K562 (cell line): Measurements from ENCODE around the gene LAP3. TPM values are rescaled to one million over a fixed set of nuclear protein-coding genes. Genes with fewer than 3 reads are reported as not detected.
"Not testable (repeated sequence)": the region's sequence is repeated elsewhere in the genome, so short reads cannot be mapped to it uniquely, and the experiment has no call there.

Experiments
- ATAC-seq: fragments of 200-7000 bp; cut with Tn5 transposase; 3 replicates; pipeline ENCODE4 v1.9.1; 2020; ENCODE audit warnings: moderate library complexity
- BruUV-seq: library from RNA; stranded (reverse); fragments of 400-500 nt; replicated peaks from 2 replicates; lab custom pipeline; 2021; lab: Mats Ljungman, UMichigan
- CTCF ChIA-PET: fragments of 300-600 bp; formaldehyde crosslinking; extraction: SDS; loops from one replicate; lab custom pipeline; 2021; ENCODE audit warnings: low intra/inter-chr PET ratio; lab: Yijun Ruan, JAX
- POLR2A ChIA-PET: fragments of 300-600, 350-650 bp; sonication (Branson Sonifier 250); formaldehyde crosslinking; extraction: SDS; loops from one replicate; lab custom pipeline; 2021; ENCODE audit warnings: antibody characterized with exemption, inconsistent platforms; lab: Yijun Ruan, JAX
- DNase-seq, 4 experiments: peaks; one replicate each; pipeline versions ENCODE4 v3.0.0 to v3.0.0-alpha.2; 2011 to 2018; ENCODE audit warnings: low spot score in 3 of 4, mixed read lengths in 3 of 4; ENCODE audit errors: extremely low read depth in 1 of 4
- FAIRE-seq: peaks from 2 replicates; lab custom pipeline; 2011; peaks lifted over from hg19 to GRCh38; lab: Jason Lieb, UNC
- H2AFZ ChIP-seq: 2 replicates; pipeline ENCODE4 v1.6.0; 2011; ENCODE audit warnings: low read depth, low read length, control low read depth, inconsistent platforms
- H3K27ac ChIP-seq: fragments of 200-600 bp; 3 replicates; pipeline ENCODE4 v1.8.0; 2011; ENCODE audit warnings: low read depth, mild to moderate bottlenecking, control low read depth, inconsistent platforms, low read length, moderate library complexity, mixed read lengths; ENCODE audit errors: extremely low read depth
- H3K27me3 ChIP-seq, 2 experiments: fragments of 300-600 bp in 1 of 2; 2 replicates in 1 of 2; 3 replicates in 1 of 2; pipeline versions ENCODE4 v1.6.0 to v1.8.0; 2011; ENCODE audit warnings: inconsistent platforms in 2 of 2, low read length in 2 of 2, mild to moderate bottlenecking in 1 of 2, mixed read lengths in 1 of 2, moderate library complexity in 1 of 2; ENCODE audit not compliant: control insufficient read depth in 2 of 2, insufficient read depth in 2 of 2
- H3K36me3 ChIP-seq: fragments of 300-600 bp; 3 replicates; pipeline ENCODE4 v1.8.0; 2011; ENCODE audit warnings: mild to moderate bottlenecking, low read length, inconsistent platforms; ENCODE audit not compliant: control insufficient read depth, insufficient read depth
- H3K4me1 ChIP-seq, 2 experiments: fragments of 200-600 bp in 1 of 2; replicated peaks in 1 of 2; 2 replicates in 1 of 2; 3 replicates in 1 of 2; pipeline versions ENCODE4 v1.5.1 to v1.8.0; 2011; ENCODE audit warnings: inconsistent platforms in 2 of 2, low read length in 2 of 2, mild to moderate bottlenecking in 1 of 2, mixed read lengths in 1 of 2, moderate library complexity in 1 of 2; ENCODE audit not compliant: control insufficient read depth in 2 of 2, insufficient read depth in 2 of 2
- H3K4me2 ChIP-seq: 2 replicates; pipeline ENCODE4 v1.6.1; 2011; ENCODE audit warnings: low read length, control low read depth, inconsistent platforms, mixed read lengths; ENCODE audit not compliant: insufficient read depth
- H3K4me3 ChIP-seq: fragments of 200-600 bp; sonication (generic), shearing (Covaris generic); 2 replicates; pipeline ENCODE4 v1.5.1; 2016; ENCODE audit warnings: control low read depth, inconsistent platforms
- H3K79me2 ChIP-seq: fragments of 200-600 bp; 3 replicates; pipeline ENCODE4 v1.8.0; 2011; ENCODE audit warnings: low read length, inconsistent platforms; ENCODE audit not compliant: control insufficient read depth, insufficient read depth
- H3K9ac ChIP-seq, 2 experiments: 2 replicates each; pipeline versions ENCODE4 v1.6.0 to v1.6.1; 2011; ENCODE audit warnings: low read depth in 2 of 2, low read length in 2 of 2, control low read depth in 1 of 2, inconsistent platforms in 1 of 2, mild to moderate bottlenecking in 1 of 2, mixed read lengths in 1 of 2; ENCODE audit not compliant: insufficient read depth in 1 of 2
- H3K9me1 ChIP-seq: one replicate; pipeline ENCODE4 v1.6.0; 2011; ENCODE audit warnings: inconsistent platforms, mild to moderate bottlenecking, low read length, moderate library complexity; ENCODE audit not compliant: control insufficient read depth, insufficient read depth
- H3K9me3 ChIP-seq: replicated peaks from 2 replicates; pipeline ENCODE4 v1.5.1; 2011; ENCODE audit warnings: low read depth, low read length, inconsistent platforms; ENCODE audit not compliant: control insufficient read depth, insufficient read depth
- H4K20me1 ChIP-seq: replicated peaks from 2 replicates; pipeline ENCODE4 v1.6.1; 2011; ENCODE audit warnings: low read length, inconsistent platforms, mixed read lengths; ENCODE audit not compliant: control insufficient read depth, insufficient read depth
- ASH1L ChIP-seq: fragments of 450-650 bp; IDR thresholded peaks from 2 replicates; pipeline ENCODE4 v1.6.1; 2018; ENCODE audit warnings: borderline replicate concordance, mild to moderate bottlenecking, low read depth; ENCODE audit not compliant: partially characterized antibody
- EP300 ChIP-seq: IDR thresholded peaks from 2 replicates; pipeline ENCODE4 v1.6.1; 2012; ENCODE audit warnings: low read length, improper control_type of control experiment
- FOS ChIP-seq: IDR thresholded peaks from 3 replicates; pipeline ENCODE4 v1.6.1; 2011; ENCODE audit not compliant: insufficient read length; ENCODE audit errors: extremely low read depth
- NFYB ChIP-seq: IDR thresholded peaks from 2 replicates; pipeline ENCODE4 v1.6.1; 2011; ENCODE audit warnings: mild to moderate bottlenecking, moderate library complexity; ENCODE audit not compliant: insufficient read length; ENCODE audit errors: extremely low read depth
- PYGO2 ChIP-seq: fragments of 450-650 bp; IDR thresholded peaks from 2 replicates; pipeline ENCODE4 v1.6.1; 2016; ENCODE audit warnings: mild to moderate bottlenecking, missing genetic modification characterization, moderate library complexity, missing compliant biosample characterization
- ZNF24 ChIP-seq: fragments of 450-650 bp; IDR thresholded peaks from 2 replicates; pipeline ENCODE4 v1.6.1; 2016
- WGBS: fragments of 100-300 bp; shearing (Covaris generic); methylation state at CpG from one replicate; pipeline ENCODE4 v1.1.6; 2016; ENCODE audit warnings: low coverage, mixed read lengths; ENCODE audit not compliant: insufficient coverage; ENCODE audit errors: missing lambda C conversion rate; 5-methylcytosine and 5-hydroxymethylcytosine counted together
- in situ Hi-C: fragments of 300-500 bp; cut with MboI; formaldehyde crosslinking; loops from 4 replicates; pipeline ENCODE4 v1.15.0; 2018; ENCODE audit warnings: inconsistent platforms, mixed read lengths
- intact Hi-C: fragments of 100-400 bp; cut with micrococcal nuclease; formaldehyde crosslinking; loops from 2 replicates; pipeline ENCODE4 v1.14.2; 2022
- polyA plus RNA-seq, 8 experiments: library from polyadenylated mRNA; depleted of rRNA in 4 of 8; stranded (reverse) in 5 of 8; unstranded in 3 of 8; fragments of >200 nt; fragmentation: Nextera tagmentation in 2 of 8; fragmentation: Illumina TruSeq in 1 of 8; extraction: Ambion mirVana in 2 of 8; extraction: Trizol in 1 of 8; gene quantifications; 2 replicates each; pipeline versions ENCODE4 v1.2.1 to v1.2.3, GENCODE V29; 2011 to 2014; ENCODE audit warnings: inconsistent platforms in 1 of 8, missing spikeins in 1 of 8
- total RNA-seq, 7 experiments: library from RNA; depleted of rRNA in 6 of 7; stranded (reverse); fragments of >200 nt in 6 of 7; fragmentation: Illumina TruSeq in 2 of 7; extraction: Trizol in 2 of 7; gene quantifications; 2 replicates each; pipeline versions ENCODE4 v1.2.1 to v1.2.3, GENCODE V29; 2011 to 2021; ENCODE audit warnings: low replicate concordance in 1 of 7
- TF ChIP-seq, protein P1 (sequence below): sonication (generic); formaldehyde crosslinking; IDR thresholded peaks from 2 replicates; pipeline ENCODE4 v1.9.0; 2022; ENCODE audit warnings: mild to moderate bottlenecking, missing genetic modification reagents
- TF ChIP-seq, protein P2 (sequence below): fragments of 250-450 bp; sonication (Bioruptor Pico); IDR thresholded peaks from 2 replicates; pipeline ENCODE4 v1.8.0; 2022; ENCODE audit warnings: inconsistent platforms, mild to moderate bottlenecking, moderate library complexity, borderline replicate concordance

LAP3 gene
- total and polyA plus RNA-seq, 9 of the 15 experiments (the other 6 are each of a cell fraction or from before 2014, with no cell fraction given) = 82.3 to 170 (median 107) TPM

DNA sequence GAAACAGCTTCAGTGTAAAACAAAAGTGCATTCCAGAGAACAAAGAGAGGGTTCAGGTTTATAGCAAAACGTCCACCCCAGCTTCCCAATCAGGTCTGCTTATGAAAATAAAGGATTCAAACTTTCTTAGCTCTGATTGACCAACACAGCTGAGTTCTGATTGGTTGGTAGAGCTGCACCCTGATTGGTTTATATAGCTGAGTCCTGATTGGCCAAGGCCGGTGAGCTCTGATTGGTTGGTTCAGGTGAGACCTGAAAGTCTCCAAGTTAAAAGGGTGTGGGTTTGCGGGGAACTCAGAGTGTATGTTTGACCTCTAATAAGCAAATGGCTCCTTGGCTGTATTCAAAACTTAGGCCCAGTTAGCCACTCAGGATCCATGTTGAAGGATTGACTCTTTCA is 41.1 kb upstream of the LAP3 start (continued):
- TF ChIP-seq, protein P1, sequence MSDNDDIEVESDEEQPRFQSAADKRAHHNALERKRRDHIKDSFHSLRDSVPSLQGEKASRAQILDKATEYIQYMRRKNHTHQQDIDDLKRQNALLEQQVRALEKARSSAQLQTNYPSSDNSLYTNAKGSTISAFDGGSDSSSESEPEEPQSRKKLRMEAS (CRISPR knock-in tag) = no peak
- TF ChIP-seq EP300 (no peak), NFYB (peak; percentile 92), PYGO2 (tag) (no peak), ZNF24 (no peak), ASH1L (peak; percentile 64), FOS (peak; percentile 58)
- TF ChIP-seq, protein P2, sequence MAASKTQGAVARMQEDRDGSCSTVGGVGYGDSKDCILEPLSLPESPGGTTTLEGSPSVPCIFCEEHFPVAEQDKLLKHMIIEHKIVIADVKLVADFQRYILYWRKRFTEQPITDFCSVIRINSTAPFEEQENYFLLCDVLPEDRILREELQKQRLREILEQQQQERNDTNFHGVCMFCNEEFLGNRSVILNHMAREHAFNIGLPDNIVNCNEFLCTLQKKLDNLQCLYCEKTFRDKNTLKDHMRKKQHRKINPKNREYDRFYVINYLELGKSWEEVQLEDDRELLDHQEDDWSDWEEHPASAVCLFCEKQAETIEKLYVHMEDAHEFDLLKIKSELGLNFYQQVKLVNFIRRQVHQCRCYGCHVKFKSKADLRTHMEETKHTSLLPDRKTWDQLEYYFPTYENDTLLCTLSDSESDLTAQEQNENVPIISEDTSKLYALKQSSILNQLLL (CRISPR knock-in tag) = no peak

DNA sequence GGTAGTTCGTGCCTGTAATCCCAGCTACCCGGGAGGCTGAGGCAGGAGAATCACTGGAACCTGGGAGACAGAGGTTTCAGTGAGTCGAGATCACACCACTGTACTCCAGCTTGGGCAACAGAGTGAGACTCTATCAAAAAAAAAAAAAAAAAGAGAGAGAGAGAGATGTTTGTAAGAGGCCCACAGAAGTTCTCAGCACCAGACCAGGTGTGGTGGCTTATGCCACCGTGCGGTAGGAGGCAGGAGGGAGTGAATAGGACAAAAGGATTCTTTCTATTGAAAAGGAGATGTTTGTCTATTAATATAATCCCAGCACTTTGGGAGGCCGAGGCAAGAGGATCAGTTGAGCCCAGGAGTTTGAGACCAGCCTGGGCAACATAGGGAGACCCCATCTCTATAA is 39.9 kb upstream of the LAP3 start:
- H3K9ac ChIP-seq, H3K4me3 ChIP-seq, H3K27me3 ChIP-seq, DNase-seq, intact Hi-C loops, H2AFZ ChIP-seq, H3K9me1 ChIP-seq, H4K20me1 ChIP-seq, H3K27ac ChIP-seq, FAIRE-seq, H3K4me1 ChIP-seq, H3K4me2 ChIP-seq, H3K79me2 ChIP-seq, ATAC-seq, POLR2A ChIA-PET, H3K9me3 ChIP-seq, H3K36me3 ChIP-seq, CTCF ChIA-PET, BruUV-seq: not testable (repeated sequence)
- in situ Hi-C loops = loop anchor here (25.0 kb wide), 1 partner anchor 1050 kb away; no protein-coding TSS in a partner anchor
- WGBS = 26% methylated on average over 5 of the region's 6 CpGs
